H9 (cell line): ENCODE results near the gene GJB4. TPM values are rescaled to one million over a fixed set of nuclear protein-coding genes. Genes with fewer than 3 reads are reported as not detected.

Source experiments
- DNase-seq: peaks from one replicate; pipeline ENCODE4 v3.0.0-alpha.2; 2017
- H2AFZ ChIP-seq: one replicate; pipeline ENCODE4 v1.6.1; 2013; ENCODE audit warnings: mild to moderate bottlenecking, low read length, control low read depth, moderate library complexity
- H2AK5ac ChIP-seq: 2 replicates; pipeline ENCODE4 v1.6.1; 2013; ENCODE audit warnings: low read length, control low read depth, mixed read lengths; ENCODE audit not compliant: insufficient read length
- H2BK120ac ChIP-seq: one replicate; pipeline ENCODE4 v1.6.1; 2013; ENCODE audit warnings: low read depth, mild to moderate bottlenecking, low read length, control low read depth, inconsistent platforms; ENCODE audit not compliant: poor library complexity, severe bottlenecking
- H2BK12ac ChIP-seq: 2 replicates; pipeline ENCODE4 v1.6.1; 2013; ENCODE audit warnings: low read length, control low read depth, mixed read lengths, low read depth; ENCODE audit not compliant: insufficient read length
- H2BK15ac ChIP-seq: 2 replicates; pipeline ENCODE4 v1.6.1; 2013; ENCODE audit warnings: low read depth, low read length, control low read depth
- H2BK20ac ChIP-seq: one replicate; pipeline ENCODE4 v1.6.1; 2013; ENCODE audit warnings: low read depth, mild to moderate bottlenecking, low read length, control low read depth, inconsistent platforms; ENCODE audit not compliant: poor library complexity, severe bottlenecking
- H2BK5ac ChIP-seq: 2 replicates; pipeline ENCODE4 v1.6.1; 2013; ENCODE audit warnings: low read length, control low read depth, mixed read lengths; ENCODE audit not compliant: insufficient read length
- H3K14ac ChIP-seq: 2 replicates; pipeline ENCODE4 v1.6.1; 2013; ENCODE audit warnings: low read length, control low read depth; ENCODE audit not compliant: insufficient read depth
- H3K18ac ChIP-seq: 2 replicates; pipeline ENCODE4 v1.6.1; 2013; ENCODE audit warnings: low read depth, mild to moderate bottlenecking, mixed read lengths, low read length, control low read depth; ENCODE audit not compliant: insufficient read length
- H3K23ac ChIP-seq: 2 replicates; pipeline ENCODE4 v1.6.1; 2013; ENCODE audit warnings: low read length, control low read depth, mixed read lengths, low read depth; ENCODE audit not compliant: insufficient read length
- H3K23me2 ChIP-seq: 2 replicates; pipeline ENCODE4 v1.6.1; 2013; ENCODE audit warnings: low read depth, mild to moderate bottlenecking, mixed read lengths, low read length, control low read depth; ENCODE audit not compliant: insufficient read length, poor library complexity, severe bottlenecking
- H3K27ac ChIP-seq: 2 replicates; pipeline ENCODE4 v1.5.1; 2013; ENCODE audit warnings: low read length, control low read depth, mixed read lengths, low read depth; ENCODE audit not compliant: insufficient read length
- H3K27me3 ChIP-seq: 2 replicates; pipeline ENCODE4 v1.6.1; 2013; ENCODE audit warnings: low read length, control low read depth, inconsistent platforms; ENCODE audit not compliant: insufficient read depth
- H3K4ac ChIP-seq: 2 replicates; pipeline ENCODE4 v1.6.1; 2013; ENCODE audit warnings: low read depth, mild to moderate bottlenecking, control low read depth, inconsistent platforms, low read length, moderate library complexity
- H3K4me1 ChIP-seq: 2 replicates; pipeline ENCODE4 v1.6.1; 2013; ENCODE audit warnings: low read length, control low read depth, inconsistent platforms; ENCODE audit not compliant: insufficient read depth
- H3K4me2 ChIP-seq: 2 replicates; pipeline ENCODE4 v1.6.1; 2013; ENCODE audit warnings: low read length, control low read depth, mixed read lengths; ENCODE audit not compliant: insufficient read length, insufficient read depth
- H3K56ac ChIP-seq: 2 replicates; pipeline ENCODE4 v1.6.1; 2013; ENCODE audit warnings: low read depth, mild to moderate bottlenecking, mixed read lengths, low read length, control low read depth; ENCODE audit not compliant: insufficient read length
- H3K79me1 ChIP-seq: 2 replicates; pipeline ENCODE4 v1.6.1; 2013; ENCODE audit warnings: low read depth, mild to moderate bottlenecking, moderate library complexity, low read length, control low read depth, inconsistent platforms; ENCODE audit not compliant: insufficient read depth, poor library complexity, severe bottlenecking
- H3K79me2 ChIP-seq: 2 replicates; pipeline ENCODE4 v1.6.1; 2013; ENCODE audit warnings: low read length, control low read depth, inconsistent platforms; ENCODE audit not compliant: insufficient read depth
- H3K9ac ChIP-seq: 2 replicates; pipeline ENCODE4 v1.6.1; 2013; ENCODE audit warnings: low read length, control low read depth, mixed read lengths; ENCODE audit not compliant: insufficient read length; ENCODE audit errors: extremely low read depth
- H3K9me3 ChIP-seq: one replicate; pipeline ENCODE4 v1.6.1; 2013; ENCODE audit warnings: low read depth, low read length, inconsistent platforms; ENCODE audit not compliant: control insufficient read depth
- H3T11ph ChIP-seq: one replicate; pipeline ENCODE4 v1.6.1; 2013; ENCODE audit warnings: mild to moderate bottlenecking, low read length, control low read depth, inconsistent platforms
- H4K20me1 ChIP-seq: one replicate; pipeline ENCODE4 v1.6.1; 2013; ENCODE audit not compliant: control insufficient read depth, insufficient read length, insufficient read depth
- H4K5ac ChIP-seq: 2 replicates; pipeline ENCODE4 v1.6.1; 2013; ENCODE audit warnings: low read depth, mild to moderate bottlenecking, mixed read lengths, low read length, control low read depth; ENCODE audit not compliant: insufficient read length
- H4K8ac ChIP-seq: replicated peaks from 2 replicates; pipeline ENCODE4 v1.6.1; 2013; ENCODE audit warnings: low read length, control low read depth, mixed read lengths, low read depth; ENCODE audit not compliant: insufficient read length
- H4K91ac ChIP-seq: 2 replicates; pipeline ENCODE4 v1.6.1; 2013; ENCODE audit warnings: low read depth, mild to moderate bottlenecking, moderate library complexity, mixed read lengths, low read length, control low read depth; ENCODE audit not compliant: insufficient read length
- H3K27ac Mint-ChIP-seq, 3 experiments: 2 replicates in 2 of 3; 3 replicates in 1 of 3; pipeline ENCODE4 v1.8.0; 2020 to 2021; ENCODE audit warnings: mixed read lengths in 3 of 3, mild to moderate bottlenecking in 1 of 3, moderate library complexity in 1 of 3
- H3K27me3 Mint-ChIP-seq: 2 replicates; pipeline ENCODE4 v1.8.0; 2021; ENCODE audit warnings: low read depth, mild to moderate bottlenecking, moderate library complexity, mixed read lengths
- H3K36me3 Mint-ChIP-seq, 3 experiments: 2 replicates in 2 of 3; 3 replicates in 1 of 3; pipeline ENCODE4 v1.8.0; 2020 to 2021; ENCODE audit warnings: low read depth in 3 of 3, mixed read lengths in 3 of 3; ENCODE audit not compliant: insufficient read depth in 1 of 3
- H3K4me1 Mint-ChIP-seq, 2 experiments: 2 replicates each; pipeline ENCODE4 v1.8.0; 2020; ENCODE audit warnings: mixed read lengths in 2 of 2
- H3K4me3 Mint-ChIP-seq, 2 experiments: 2 replicates in 1 of 2; 3 replicates in 1 of 2; pipeline ENCODE4 v1.8.0; 2020 to 2021; ENCODE audit warnings: mild to moderate bottlenecking in 2 of 2, mixed read lengths in 2 of 2, moderate library complexity in 1 of 2
- H3K9me3 Mint-ChIP-seq, 2 experiments: 2 replicates in 1 of 2; 3 replicates in 1 of 2; pipeline ENCODE4 v1.8.0; 2020; ENCODE audit warnings: mild to moderate bottlenecking in 2 of 2, mixed read lengths in 2 of 2, moderate library complexity in 1 of 2
- CTCF ChIP-seq: fragments of 200-600 bp; sonication (generic); conservative IDR thresholded peaks from 3 replicates; pipeline ENCODE4 v1.8.0; 2021; ENCODE audit warnings: antibody characterized with exemption, mild to moderate bottlenecking
- WGBS: extraction: QIAGEN DNeasy Blood & Tissue Kit; methylation state at CpG from one replicate; pipeline ENCODE4 v1.1.7; 2013; ENCODE audit warnings: missing lambda C conversion rate, low lambda C conversion rate, mixed read lengths; ENCODE audit not compliant: insufficient read length; ENCODE audit errors: extremely low coverage; 5-methylcytosine and 5-hydroxymethylcytosine counted together
- total RNA-seq: library from RNA; stranded (reverse); gene quantifications from 2 replicates; pipeline ENCODE4 v1.2.1, GENCODE V29; 2021

Gene GJB4
- total RNA-seq, 1 experiment from 2014 or later, result not detected

DNA sequence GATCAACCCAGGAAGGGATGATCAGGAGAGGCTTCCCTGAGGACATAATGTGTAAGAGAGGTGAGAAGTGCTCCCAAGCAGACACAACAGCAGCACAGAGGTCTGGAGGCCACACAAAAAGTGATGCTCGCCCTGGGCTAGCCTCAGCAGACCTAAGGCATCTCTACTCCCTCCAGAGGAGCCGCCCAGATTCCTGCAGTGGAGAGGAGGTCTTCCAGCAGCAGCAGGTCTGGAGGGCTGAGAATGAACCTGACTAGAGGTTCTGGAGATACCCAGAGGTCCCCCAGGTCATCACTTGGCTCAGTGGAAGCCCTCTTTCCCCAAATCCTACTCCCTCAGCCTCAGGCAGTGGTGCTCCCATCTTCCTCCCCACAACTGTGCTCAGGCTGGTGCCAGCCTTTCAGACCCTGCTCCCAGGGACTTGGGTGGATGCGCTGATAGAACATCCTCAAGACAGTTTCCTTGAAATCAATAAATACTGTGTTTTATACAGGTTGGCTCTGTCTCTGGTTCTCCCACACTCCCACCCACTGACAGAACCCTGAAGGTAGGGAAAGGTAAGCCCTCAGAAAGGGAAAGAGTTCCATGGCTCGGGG, 26.4 kb downstream of the GJB4 start:
- Histone ChIP-seq H3K27ac (no peak overlapping the region), H4K5ac (no peak overlapping the region), H3K79me2 (no peaks in the 10 kb centered on the region), H2BK120ac (no peak overlapping the region), H3K9me3 (no peaks in the 10 kb centered on the region), H3K56ac (no peak overlapping the region), H3K14ac (no peak overlapping the region), H2BK15ac (no peak overlapping the region), H3K4me1 (0 out of 2 replicates have a peak, but pooled peaks cover 3% of the 10 kb centered on the region), H2BK20ac (no peak overlapping the region), H3K9ac (no peak overlapping the region), H3K79me1 (no peaks in the 10 kb centered on the region), H3K23me2 (peaks cover 12% of the 10 kb centered on the region), H3K4me2 (no peak overlapping the region), H4K91ac (no peak overlapping the region), H3K23ac (no peak overlapping the region), H2AK5ac (no peak overlapping the region), H3K27me3 (peaks cover 2% of the 10 kb centered on the region; the same call in 1 of the 2 replicates), H3T11ph (no peak overlapping the region), H4K8ac (no peak overlapping the region), H3K18ac (no peak overlapping the region), H2BK12ac (no peak overlapping the region), H3K4ac (no peak overlapping the region), H2AFZ (no peak overlapping the region), H2BK5ac (no peak overlapping the region), H4K20me1 (no peaks in the 10 kb centered on the region)
- no peak for TF ChIP-seq CTCF
- no peaks in the 10 kb centered on the region; a peak in 1 of 5 replicates for H3K9me3 Mint-ChIP-seq
- peaks cover 31% of the 10 kb centered on the region for H3K27me3 Mint-ChIP-seq
- no peak overlapping the region for H3K27ac Mint-ChIP-seq
- H3K4me3 Mint-ChIP-seq, result no peak overlapping the region
- no peaks in the 10 kb centered on the region for H3K36me3 Mint-ChIP-seq
- no CpG with 5 or more reads among the region's 4 CpGs for WGBS
- peaks cover 12 to 13% of the 10 kb centered on the region in 2 experiments for H3K4me1 Mint-ChIP-seq
- DNase-seq, result no peak
